K562 (cell line): ENCODE measurements around the gene INTS2.

Experiments
- ATF2 ChIP-seq: sonication (generic); formaldehyde crosslinking; IDR thresholded peaks from 2 replicates; pipeline ENCODE4 v1.8.1; 2022; ENCODE audit warnings: missing genetic modification reagents
- CBX2 ChIP-seq: fragments of 200-600 bp; sonication (generic); IDR thresholded peaks from one replicate; pipeline ENCODE4 v1.6.1; 2012; ENCODE audit warnings: mild to moderate bottlenecking, low read length, inconsistent platforms; ENCODE audit not compliant: insufficient read depth, poor library complexity, severe bottlenecking
- EP300 ChIP-seq: IDR thresholded peaks from 2 replicates; pipeline ENCODE4 v1.6.1; 2012; ENCODE audit warnings: low read length, improper control_type of control experiment
- GATA2 ChIP-seq: sonication (generic); formaldehyde crosslinking; IDR thresholded peaks from 2 replicates; pipeline ENCODE4 v1.4.0; 2020; ENCODE audit warnings: mild to moderate bottlenecking, missing genetic modification reagents
- MAZ ChIP-seq, 2 experiments: fragments of 450-650 bp in 1 of 2; sonication (generic) in 1 of 2; formaldehyde crosslinking; IDR thresholded peaks in 1 of 2; conservative IDR thresholded peaks in 1 of 2; 2 replicates each; pipeline versions ENCODE4 v1.4.0 to v1.5.0; 2020; ENCODE audit warnings: mild to moderate bottlenecking in 1 of 2, missing genetic modification reagents in 1 of 2
- POLR2A ChIP-seq: fragments of 450-650 bp; conservative IDR thresholded peaks from 2 replicates; pipeline ENCODE4 v1.6.1; 2016
- RCOR1 ChIP-seq, 2 experiments: IDR thresholded peaks; 2 replicates each; pipeline ENCODE4 v1.6.1; 2012; ENCODE audit warnings: low read depth in 2 of 2, low read length in 2 of 2, borderline replicate concordance in 1 of 2, improper control_type of control experiment in 1 of 2
- SRF ChIP-seq, 2 experiments: fragments of 250-450, 450-650 bp in 1 of 2; sonication (Bioruptor Pico) in 1 of 2; sonication (generic) in 1 of 2; formaldehyde crosslinking; IDR thresholded peaks; 2 replicates each; pipeline versions ENCODE4 v1.5.0 to v1.5.1; 2020 to 2022; ENCODE audit warnings: mild to moderate bottlenecking in 1 of 2, missing genetic modification reagents in 1 of 2
- ZNF609 ChIP-seq: sonication (generic); formaldehyde crosslinking; IDR thresholded peaks from 2 replicates; pipeline ENCODE4 v1.8.1; 2023; ENCODE audit warnings: missing genetic modification reagents, mild to moderate bottlenecking, borderline replicate concordance
- ZNF696 ChIP-seq: fragments of 250-450 bp; sonication (Bioruptor Pico); conservative IDR thresholded peaks from 2 replicates; pipeline ENCODE4 v1.4.0; 2020; ENCODE audit warnings: mild to moderate bottlenecking, moderate library complexity
- TF ChIP-seq, protein P1 (sequence below): IDR thresholded peaks from 2 replicates; pipeline ENCODE4 v1.6.1; 2012; ENCODE audit warnings: low read depth, low read length, improper control_type of control experiment, borderline replicate concordance
- TF ChIP-seq, protein P2 (sequence below), 2 experiments: fragments of 200-800 bp in 1 of 2; sonication (Bioruptor generic) in 1 of 2; sonication (generic) in 1 of 2; formaldehyde crosslinking in 1 of 2; IDR thresholded peaks in 1 of 2; conservative IDR thresholded peaks in 1 of 2; 2 replicates each; pipeline versions ENCODE4 v1.5.0 to v1.6.1; 2016 to 2020; ENCODE audit warnings: missing compliant biosample characterization in 1 of 2, missing genetic modification characterization in 1 of 2, missing genetic modification reagents in 1 of 2
- TF ChIP-seq, protein P3 (sequence below): fragments of 450-650 bp; IDR thresholded peaks from 2 replicates; pipeline ENCODE4 v1.7.1; 2018; ENCODE audit warnings: mild to moderate bottlenecking, low read depth; ENCODE audit not compliant: partially characterized antibody
- TF ChIP-seq, protein P4 (sequence below), 3 experiments: IDR thresholded peaks in 2 of 3; conservative IDR thresholded peaks in 1 of 3; 2 replicates each; pipeline ENCODE4 v1.5.1; 2011 to 2012; ENCODE audit warnings: low read length in 3 of 3, mild to moderate bottlenecking in 3 of 3, control low read depth in 2 of 3, improper control_type of control experiment in 1 of 3, inconsistent platforms in 1 of 3, low read depth in 1 of 3, mixed read lengths in 1 of 3, moderate library complexity in 1 of 3; ENCODE audit not compliant: insufficient read depth in 2 of 3

- TF ChIP-seq EP300: no peak
- TF ChIP-seq, protein P1, sequence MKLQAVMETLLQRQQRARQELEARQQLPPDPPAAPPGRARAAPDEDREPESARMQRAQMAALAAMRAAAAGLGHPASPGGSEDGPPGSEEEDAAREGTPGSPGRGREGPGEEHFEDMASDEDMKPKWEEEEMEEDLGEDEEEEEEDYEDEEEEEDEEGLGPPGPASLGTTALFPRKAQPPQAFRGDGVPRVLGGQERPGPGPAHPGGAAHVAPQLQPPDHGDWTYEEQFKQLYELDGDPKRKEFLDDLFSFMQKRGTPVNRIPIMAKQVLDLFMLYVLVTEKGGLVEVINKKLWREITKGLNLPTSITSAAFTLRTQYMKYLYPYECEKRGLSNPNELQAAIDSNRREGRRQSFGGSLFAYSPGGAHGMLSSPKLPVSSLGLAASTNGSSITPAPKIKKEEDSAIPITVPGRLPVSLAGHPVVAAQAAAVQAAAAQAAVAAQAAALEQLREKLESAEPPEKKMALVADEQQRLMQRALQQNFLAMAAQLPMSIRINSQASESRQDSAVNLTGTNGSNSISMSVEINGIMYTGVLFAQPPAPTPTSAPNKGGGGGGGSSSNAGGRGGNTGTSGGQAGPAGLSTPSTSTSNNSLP: no peak
- TF ChIP-seq, protein P2, sequence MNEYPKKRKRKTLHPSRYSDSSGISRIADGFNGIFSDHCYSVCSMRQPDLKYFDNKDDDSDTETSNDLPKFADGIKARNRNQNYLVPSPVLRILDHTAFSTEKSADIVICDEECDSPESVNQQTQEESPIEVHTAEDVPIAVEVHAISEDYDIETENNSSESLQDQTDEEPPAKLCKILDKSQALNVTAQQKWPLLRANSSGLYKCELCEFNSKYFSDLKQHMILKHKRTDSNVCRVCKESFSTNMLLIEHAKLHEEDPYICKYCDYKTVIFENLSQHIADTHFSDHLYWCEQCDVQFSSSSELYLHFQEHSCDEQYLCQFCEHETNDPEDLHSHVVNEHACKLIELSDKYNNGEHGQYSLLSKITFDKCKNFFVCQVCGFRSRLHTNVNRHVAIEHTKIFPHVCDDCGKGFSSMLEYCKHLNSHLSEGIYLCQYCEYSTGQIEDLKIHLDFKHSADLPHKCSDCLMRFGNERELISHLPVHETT (CRISPR knock-in tag; conservative IDR thresholded peaks at IDR 0.05 in 1 of 2, IDR thresholded peaks at IDR 0.05 in 1 of 2): no peak
- TF ChIP-seq, protein P3, sequence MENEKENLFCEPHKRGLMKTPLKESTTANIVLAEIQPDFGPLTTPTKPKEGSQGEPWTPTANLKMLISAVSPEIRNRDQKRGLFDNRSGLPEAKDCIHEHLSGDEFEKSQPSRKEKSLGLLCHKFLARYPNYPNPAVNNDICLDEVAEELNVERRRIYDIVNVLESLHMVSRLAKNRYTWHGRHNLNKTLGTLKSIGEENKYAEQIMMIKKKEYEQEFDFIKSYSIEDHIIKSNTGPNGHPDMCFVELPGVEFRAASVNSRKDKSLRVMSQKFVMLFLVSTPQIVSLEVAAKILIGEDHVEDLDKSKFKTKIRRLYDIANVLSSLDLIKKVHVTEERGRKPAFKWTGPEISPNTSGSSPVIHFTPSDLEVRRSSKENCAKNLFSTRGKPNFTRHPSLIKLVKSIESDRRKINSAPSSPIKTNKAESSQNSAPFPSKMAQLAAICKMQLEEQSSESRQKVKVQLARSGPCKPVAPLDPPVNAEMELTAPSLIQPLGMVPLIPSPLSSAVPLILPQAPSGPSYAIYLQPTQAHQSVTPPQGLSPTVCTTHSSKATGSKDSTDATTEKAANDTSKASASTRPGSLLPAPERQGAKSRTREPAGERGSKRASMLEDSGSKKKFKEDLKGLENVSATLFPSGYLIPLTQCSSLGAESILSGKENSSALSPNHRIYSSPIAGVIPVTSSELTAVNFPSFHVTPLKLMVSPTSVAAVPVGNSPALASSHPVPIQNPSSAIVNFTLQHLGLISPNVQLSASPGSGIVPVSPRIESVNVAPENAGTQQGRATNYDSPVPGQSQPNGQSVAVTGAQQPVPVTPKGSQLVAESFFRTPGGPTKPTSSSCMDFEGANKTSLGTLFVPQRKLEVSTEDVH: no peak
- no peak for TF ChIP-seq GATA2 (CRISPR knock-in tag)
- TF ChIP-seq POLR2A: no peak
- TF ChIP-seq, protein P4, sequence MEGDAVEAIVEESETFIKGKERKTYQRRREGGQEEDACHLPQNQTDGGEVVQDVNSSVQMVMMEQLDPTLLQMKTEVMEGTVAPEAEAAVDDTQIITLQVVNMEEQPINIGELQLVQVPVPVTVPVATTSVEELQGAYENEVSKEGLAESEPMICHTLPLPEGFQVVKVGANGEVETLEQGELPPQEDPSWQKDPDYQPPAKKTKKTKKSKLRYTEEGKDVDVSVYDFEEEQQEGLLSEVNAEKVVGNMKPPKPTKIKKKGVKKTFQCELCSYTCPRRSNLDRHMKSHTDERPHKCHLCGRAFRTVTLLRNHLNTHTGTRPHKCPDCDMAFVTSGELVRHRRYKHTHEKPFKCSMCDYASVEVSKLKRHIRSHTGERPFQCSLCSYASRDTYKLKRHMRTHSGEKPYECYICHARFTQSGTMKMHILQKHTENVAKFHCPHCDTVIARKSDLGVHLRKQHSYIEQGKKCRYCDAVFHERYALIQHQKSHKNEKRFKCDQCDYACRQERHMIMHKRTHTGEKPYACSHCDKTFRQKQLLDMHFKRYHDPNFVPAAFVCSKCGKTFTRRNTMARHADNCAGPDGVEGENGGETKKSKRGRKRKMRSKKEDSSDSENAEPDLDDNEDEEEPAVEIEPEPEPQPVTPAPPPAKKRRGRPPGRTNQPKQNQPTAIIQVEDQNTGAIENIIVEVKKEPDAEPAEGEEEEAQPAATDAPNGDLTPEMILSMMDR (IDR thresholded peaks at IDR 0.05 in 2 of 3, conservative IDR thresholded peaks at IDR 0.05 in 1 of 3; ENCODE audit: insufficient read depth in 2 of 3, low read depth in 1 of 3, low read length in 3 of 3): no peak
- TF ChIP-seq CBX2: no peak
- no peak for TF ChIP-seq ATF2 (CRISPR knock-in tag)
- TF ChIP-seq RCOR1 (IDR thresholded peaks at IDR 0.05; ENCODE audit: borderline replicate concordance in 1 of 2, low read depth in 2 of 2, low read length in 2 of 2): no peak
- no peak for TF ChIP-seq ZNF696 (CRISPR knock-in tag)
- TF ChIP-seq ZNF609 (CRISPR knock-in tag): no peak
- TF ChIP-seq SRF (CRISPR knock-in tag; IDR thresholded peaks at IDR 0.05): no peak
- TF ChIP-seq MAZ (CRISPR knock-in tag; conservative IDR thresholded peaks at IDR 0.05 in 1 of 2, IDR thresholded peaks at IDR 0.05 in 1 of 2): no peak
Measured at GRCh38 chr17:61972311-61972710, 44.5 kb upstream of the INTS2 start.
